GM12872 (cell line): ENCODE measurements around the gene L3MBTL4.

Source experiments
- CTCF ChIP-seq: IDR thresholded peaks from 3 replicates; pipeline ENCODE4 v1.5.1; 2011; ENCODE audit warnings: low read depth, mild to moderate bottlenecking, low read length, moderate library complexity; ENCODE audit not compliant: insufficient read depth

Gene L3MBTL4

GRCh38 chr18:6414723-6415417, at the start of gene L3MBTL4:
Gene L3MBTL4, minus strand, starts transcription at chr18:6414911. Its CDS starts 103,286 bp downstream, at chr18:6311625.
- TF ChIP-seq CTCF = no peak

- no peak for TF ChIP-seq CTCF
Observed at GRCh38 chr18:6452194-6452593, 37.5 kb upstream of the L3MBTL4 start.

GRCh38 chr18:6449213-6449612, 34.5 kb upstream of the L3MBTL4 start:
- TF ChIP-seq CTCF = no peak

- TF ChIP-seq CTCF = no peak
Observed at GRCh38 chr18:6444466-6445228, 29.9 kb upstream of the L3MBTL4 start.

GRCh38 chr18:6441200-6441599, 26.5 kb upstream of the L3MBTL4 start:
- TF ChIP-seq CTCF = no peak

GRCh38 chr18:6437937-6438818, 23.5 kb upstream of the L3MBTL4 start:
- no peak for TF ChIP-seq CTCF

GRCh38 chr18:6435731-6436130, 21.0 kb upstream of the L3MBTL4 start:
- TF ChIP-seq CTCF = no peak
